HG03342 (cell line): ENCODE measurements around the gene NPW.

Experiments
- ATAC-seq: cut with Tn5 transposase; IDR thresholded peaks from one replicate; pipeline ENCODE4 v1.9.1; 2021; ENCODE audit warnings: mild to moderate bottlenecking, moderate library complexity; ENCODE audit not compliant: unreplicated experiment

NPW gene

DNA sequence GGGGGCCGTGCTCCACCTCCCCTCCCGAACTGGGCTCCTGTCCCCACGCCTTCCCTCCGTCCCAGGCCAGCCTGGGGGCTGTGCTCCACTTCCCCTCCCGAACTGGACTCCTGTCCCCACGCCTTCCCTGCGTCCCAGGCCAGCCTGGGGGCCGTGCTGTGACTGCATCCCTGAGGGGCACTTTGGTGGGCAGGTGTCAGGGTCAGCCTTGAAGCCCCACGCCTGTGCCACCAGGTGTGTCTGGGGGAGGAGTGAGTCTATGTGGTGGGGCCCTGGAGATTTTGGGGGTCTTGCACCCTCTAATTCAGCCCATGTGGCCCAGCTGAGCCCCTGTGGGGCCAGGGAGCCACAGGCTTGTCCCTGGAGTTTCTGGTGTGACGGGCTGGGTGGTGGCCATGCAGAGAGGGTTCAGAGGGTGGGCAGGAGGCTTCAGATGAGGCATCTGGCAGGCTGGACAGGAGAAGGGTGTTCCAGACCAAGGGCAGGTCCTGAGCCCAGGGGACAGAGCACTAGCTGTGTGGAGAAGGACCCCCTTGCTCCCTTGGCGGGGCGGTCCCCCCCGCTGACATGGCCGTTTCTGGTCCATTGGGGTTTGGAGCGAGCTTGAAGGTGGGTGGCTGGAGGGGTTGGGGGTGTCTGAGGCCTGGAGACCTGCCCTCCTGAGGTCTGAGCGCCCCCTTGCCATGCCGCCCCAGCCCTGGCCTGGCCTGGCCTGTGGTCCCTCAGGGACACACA is 15.3 kb downstream of the NPW start:
- no peak for ATAC-seq

DNA sequence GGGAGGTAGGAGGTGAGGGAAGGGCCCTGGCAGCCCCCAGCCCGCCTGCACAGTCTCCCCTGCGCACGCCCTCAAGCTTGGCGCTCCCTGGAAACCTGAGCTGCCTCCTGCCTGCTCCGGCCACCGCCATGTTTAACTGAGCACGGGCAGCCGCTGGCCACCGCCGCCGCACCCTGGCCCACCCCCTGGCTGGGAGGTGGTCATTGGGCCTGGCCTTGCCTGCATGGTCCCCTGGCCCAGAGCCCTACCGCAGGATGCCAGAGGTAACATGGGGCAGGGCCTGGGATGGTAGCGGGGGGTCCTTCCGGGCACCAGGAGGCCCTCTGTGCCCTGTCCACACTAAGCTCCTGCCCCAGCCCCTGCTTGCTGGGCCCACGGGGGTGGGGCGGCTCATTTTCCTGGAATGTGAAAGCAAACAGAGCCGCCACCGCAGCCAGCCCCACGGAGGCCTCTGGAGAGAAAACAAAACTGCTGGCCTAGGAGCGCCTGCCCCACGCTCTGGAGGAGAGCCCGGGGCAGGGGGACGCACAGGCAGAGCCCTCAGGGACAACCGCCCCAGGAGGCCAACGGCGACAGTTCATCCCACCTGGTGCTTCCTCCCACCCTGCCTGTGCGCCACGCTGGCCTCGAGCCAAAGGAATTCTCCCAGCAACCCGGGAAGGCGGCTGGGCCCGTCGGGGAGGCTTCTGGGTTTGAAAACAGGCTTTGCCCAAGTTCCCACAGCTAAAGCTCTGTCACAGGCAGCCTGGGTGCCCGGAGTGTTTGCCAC is 16.0 kb downstream of the NPW start:
- no peak for ATAC-seq

GRCh38 chr16:2036200-2036966 is 16.8 kb downstream of the NPW start:
- ATAC-seq: no peak

- no peak for ATAC-seq
Observed at GRCh38 chr16:2037115-2037514, 17.5 kb downstream of the NPW start.

DNA sequence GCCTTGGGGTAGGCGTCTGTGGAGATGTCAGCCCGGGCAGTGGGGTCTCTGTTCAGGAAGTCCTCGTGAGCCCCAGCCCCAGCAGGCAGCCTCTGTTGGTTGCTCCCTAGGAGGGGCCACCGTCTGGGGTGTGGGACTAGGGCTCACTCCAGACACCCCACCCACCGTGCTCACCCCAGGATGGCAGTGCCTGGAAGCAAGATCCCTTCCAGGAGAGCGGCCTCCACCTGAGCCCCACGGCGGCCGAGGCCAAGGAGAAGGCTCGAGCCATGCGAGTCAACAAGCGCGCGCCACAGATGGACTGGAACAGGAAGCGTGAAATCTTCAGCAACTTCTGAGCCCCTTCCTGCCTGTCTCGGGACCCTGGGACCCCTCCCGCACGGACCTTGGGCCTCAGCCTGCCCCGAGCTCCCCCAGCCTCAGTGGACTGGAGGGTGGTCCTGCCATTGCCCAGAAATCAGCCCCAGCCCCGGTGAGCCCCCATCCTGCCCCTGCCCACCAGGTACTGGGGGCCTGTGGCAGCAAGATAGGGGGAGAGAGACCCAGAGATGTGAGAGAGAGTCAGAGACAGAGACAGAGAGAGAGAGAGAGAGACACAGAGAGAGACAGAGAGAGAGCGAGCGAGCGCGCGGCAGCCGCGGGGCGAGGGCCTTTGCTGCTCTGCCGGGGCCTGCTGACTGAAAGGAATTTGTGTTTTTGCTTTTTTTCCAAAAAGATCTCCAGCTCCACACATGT is 18.2 kb downstream of the NPW start:
- ATAC-seq: no peak

- no peak for ATAC-seq
Observed at GRCh38 chr16:2038382-2039231, 19.0 kb downstream of the NPW start.

- no peak for ATAC-seq
Observed at GRCh38 chr16:2039274-2040031, 19.9 kb downstream of the NPW start.

GRCh38 chr16:2040041-2040786 is 20.6 kb downstream of the NPW start:
- no peak for ATAC-seq

DNA sequence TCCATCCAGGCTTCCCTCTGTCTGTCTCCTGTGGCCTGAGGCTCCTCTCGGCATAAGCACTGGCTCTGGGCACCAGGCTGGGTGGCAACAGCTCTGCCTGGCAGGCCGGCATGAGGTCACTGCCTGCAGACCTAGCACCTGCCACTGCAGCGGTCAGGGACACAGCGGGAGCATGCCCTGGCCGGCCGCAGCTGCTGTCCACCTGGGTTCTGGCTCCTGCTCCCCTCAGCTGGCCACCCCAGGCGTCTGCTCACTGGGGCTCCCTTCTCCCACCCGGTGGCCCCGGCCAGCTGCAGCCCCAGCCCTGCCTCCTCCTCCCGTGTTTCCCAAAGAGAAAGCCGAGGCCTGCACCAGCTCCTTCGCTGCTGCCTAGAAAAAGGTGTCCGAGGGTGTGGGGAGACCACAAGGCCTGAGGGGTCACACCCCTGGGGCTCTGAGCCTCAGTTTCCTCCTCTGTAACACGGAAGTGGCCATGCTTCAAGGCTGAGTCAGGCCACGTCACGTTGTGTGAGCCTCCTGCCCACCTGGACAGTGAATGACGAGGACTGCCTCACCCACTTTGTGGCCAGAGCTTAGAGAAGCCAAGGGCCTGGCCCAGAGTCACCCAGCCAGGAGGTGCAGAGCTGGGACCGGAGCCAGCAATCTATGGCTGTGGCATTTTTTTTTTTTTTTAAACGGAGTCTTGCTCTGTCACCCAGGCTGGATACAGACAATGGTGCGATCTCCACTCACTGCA is 21.4 kb downstream of the NPW start:
- no peak for ATAC-seq

GRCh38 chr16:2042171-2042985 is 22.8 kb downstream of the NPW start:
- no peak for ATAC-seq

- ATAC-seq: no peak
Observed at GRCh38 chr16:2042986-2043666, 23.5 kb downstream of the NPW start.

DNA sequence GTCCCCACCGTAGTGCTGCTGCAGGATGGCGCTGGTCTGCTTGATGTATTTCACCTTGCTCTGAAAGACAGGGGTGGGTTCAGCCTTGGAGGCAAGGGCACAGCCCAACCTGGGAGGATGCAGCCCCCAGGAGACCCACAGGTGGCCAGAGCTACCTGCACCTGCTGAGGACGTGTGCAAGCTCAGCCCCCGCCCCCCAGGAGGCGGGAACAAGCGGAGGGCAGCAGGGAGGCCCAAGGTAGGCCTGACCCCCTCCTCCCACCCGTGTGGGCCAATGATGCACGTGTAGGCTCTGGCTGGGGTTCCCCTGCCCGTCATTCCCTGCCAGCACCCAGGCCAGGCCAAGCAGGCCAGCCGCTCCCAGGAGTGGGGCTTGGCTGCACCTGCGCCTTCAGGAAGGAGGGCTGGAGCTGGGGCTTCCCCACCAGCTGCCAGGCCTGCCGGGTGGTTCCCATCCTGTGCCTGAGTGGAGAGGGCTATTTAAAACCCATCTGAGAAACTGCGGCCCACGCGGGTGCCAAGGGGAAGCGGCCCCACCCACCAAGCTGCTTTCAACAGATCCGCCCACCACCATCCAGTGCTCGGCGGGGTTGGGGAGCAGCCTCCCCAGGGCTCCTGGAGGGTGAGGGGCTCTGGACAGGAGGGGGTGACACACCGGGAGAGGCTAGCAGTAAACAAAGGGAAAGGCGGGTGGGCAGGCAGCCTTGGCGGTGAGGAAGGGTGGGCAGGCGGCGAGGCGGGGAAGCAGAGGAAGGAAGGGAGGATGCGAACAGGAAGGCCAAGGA is 24.3 kb downstream of the NPW start:
- ATAC-seq: no peak

DNA sequence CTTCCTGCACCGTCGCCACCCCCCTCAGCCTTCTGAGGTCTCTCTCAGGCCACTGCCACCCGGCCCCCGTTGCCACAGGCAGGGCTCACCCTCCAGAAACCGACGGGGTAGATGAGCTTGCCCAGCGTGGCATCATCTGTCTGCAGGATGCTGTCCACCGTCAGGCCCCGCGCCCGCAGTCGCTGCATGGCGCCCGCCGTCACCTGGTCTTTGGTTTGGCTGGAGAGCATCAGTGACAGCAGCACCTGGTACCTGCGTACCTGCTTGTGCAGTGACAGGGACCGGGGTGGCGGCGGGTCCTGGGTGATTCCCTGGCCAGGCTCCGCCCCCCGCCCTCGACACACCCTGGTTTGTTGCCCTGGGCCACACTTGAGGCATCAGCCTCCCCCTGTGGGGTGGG is 25.0 kb downstream of the NPW start:
- no peak for ATAC-seq

DNA sequence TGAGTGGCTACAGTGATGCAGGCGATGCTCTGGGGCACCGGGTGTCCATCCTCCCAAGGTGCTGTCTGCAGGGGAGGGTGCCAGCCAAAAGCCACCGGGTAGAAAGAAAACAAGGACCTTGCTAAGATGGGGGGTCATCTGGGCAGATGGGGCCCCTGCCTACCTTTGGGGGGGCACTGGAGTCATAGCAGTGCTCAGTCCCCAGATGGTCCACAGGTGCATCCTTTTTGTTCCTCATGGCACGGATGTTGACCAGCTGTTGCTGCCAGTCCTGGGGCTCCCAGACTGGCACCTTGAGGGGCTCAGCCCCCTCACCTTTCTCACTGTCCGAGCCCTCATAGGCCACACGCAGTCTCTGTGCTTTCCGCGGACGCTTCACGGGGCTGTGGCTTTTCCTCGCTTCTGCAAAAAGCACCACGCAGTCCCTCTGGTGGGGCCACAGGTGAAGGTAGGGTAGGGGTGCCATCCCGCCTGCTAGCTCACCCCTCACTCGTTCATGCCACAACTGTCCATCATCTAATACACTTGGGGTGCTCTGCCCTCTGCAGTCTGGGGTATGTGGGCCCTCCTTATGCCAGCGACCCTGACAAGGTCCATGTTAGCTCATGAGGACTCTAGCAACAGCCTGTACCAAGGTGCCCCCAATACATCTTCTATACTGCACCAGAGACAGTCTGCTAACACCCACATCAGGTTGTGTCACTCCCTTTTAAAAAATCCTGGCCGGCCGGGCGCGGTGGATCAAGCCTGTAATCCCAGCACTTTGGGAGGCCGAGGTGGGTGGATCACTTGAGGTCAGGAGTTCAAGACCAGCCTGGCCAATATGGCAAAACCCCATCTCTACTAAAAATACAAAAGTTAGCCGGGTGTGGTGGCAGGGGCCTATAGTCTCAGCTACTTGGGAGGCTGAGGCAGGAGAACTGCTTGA is 26.6 kb downstream of the NPW start:
- no peak for ATAC-seq

- no peak for ATAC-seq
Observed at GRCh38 chr16:2046893-2047329, 27.3 kb downstream of the NPW start.
